K562 (cell line): ENCODE results near the gene PTCH2. TPM values are rescaled to one million over a fixed set of nuclear protein-coding genes. Genes with fewer than 3 reads are reported as not detected.

Experiments
- BACH1 ChIP-seq: fragments of 200-800 bp; sonication (Bioruptor generic); IDR thresholded peaks from 2 replicates; pipeline ENCODE4 v1.6.1; 2016; ENCODE audit warnings: missing genetic modification characterization, missing compliant biosample characterization
- BRCA1 ChIP-seq, 2 experiments: fragments of 450-650 bp in 1 of 2; sonication (generic) in 1 of 2; formaldehyde crosslinking in 1 of 2; IDR thresholded peaks; 2 replicates each; pipeline versions ENCODE4 v1.5.0 to v1.6.1; 2017 to 2020; ENCODE audit warnings: mild to moderate bottlenecking in 1 of 2, missing genetic modification reagents in 1 of 2
- CREM ChIP-seq: IDR thresholded peaks from 2 replicates; pipeline ENCODE4 v1.6.1; 2014; ENCODE audit warnings: antibody characterized with exemption, low read depth
- NFIC ChIP-seq: fragments of 450-650 bp; IDR thresholded peaks from 2 replicates; pipeline ENCODE4 v1.6.1; 2017; ENCODE audit warnings: mild to moderate bottlenecking, inconsistent platforms
- NRF1 ChIP-seq, 2 experiments: fragments of 450-650 bp; IDR thresholded peaks in 1 of 2; conservative IDR thresholded peaks in 1 of 2; 2 replicates each; pipeline ENCODE4 v1.6.1; 2014; ENCODE audit warnings: mild to moderate bottlenecking in 2 of 2
- PHF8 ChIP-seq: fragments of 200-600 bp; sonication (generic); IDR thresholded peaks from 2 replicates; pipeline ENCODE4 v1.6.1; 2012; ENCODE audit warnings: mixed run types, mild to moderate bottlenecking, inconsistent platforms, low read length, moderate library complexity, borderline replicate concordance
- polyA plus RNA-seq, 8 experiments: library from polyadenylated mRNA; depleted of rRNA in 4 of 8; stranded (reverse) in 5 of 8; unstranded in 3 of 8; fragments of >200 nt; fragmentation: Nextera tagmentation in 2 of 8; fragmentation: Illumina TruSeq in 1 of 8; extraction: Ambion mirVana in 2 of 8; extraction: Trizol in 1 of 8; gene quantifications; 2 replicates each; pipeline versions ENCODE4 v1.2.1 to v1.2.3, GENCODE V29; 2011 to 2014; ENCODE audit warnings: inconsistent platforms in 1 of 8, missing spikeins in 1 of 8
- total RNA-seq, 7 experiments: library from RNA; depleted of rRNA in 6 of 7; stranded (reverse); fragments of >200 nt in 6 of 7; fragmentation: Illumina TruSeq in 2 of 7; extraction: Trizol in 2 of 7; gene quantifications; 2 replicates each; pipeline versions ENCODE4 v1.2.1 to v1.2.3, GENCODE V29; 2011 to 2021; ENCODE audit warnings: low replicate concordance in 1 of 7
- TF ChIP-seq, protein P1 (sequence below): fragments of 200-600 bp; sonication (generic); IDR thresholded peaks from one replicate; pipeline ENCODE4 v1.6.1; 2012; ENCODE audit warnings: mild to moderate bottlenecking, low read depth, low read length, inconsistent platforms
- TF ChIP-seq, protein P2 (sequence below), 3 experiments: fragments of 200-800 bp in 1 of 3; fragments of 250-450 bp in 1 of 3; fragments of 450-650 bp in 1 of 3; sonication (Bioruptor Pico) in 1 of 3; sonication (Bioruptor generic) in 1 of 3; formaldehyde crosslinking in 1 of 3; IDR thresholded peaks; 2 replicates each; pipeline versions ENCODE4 v1.6.1 to v1.8.0; 2016 to 2022; ENCODE audit warnings: mild to moderate bottlenecking in 2 of 3, missing genetic modification characterization in 2 of 3, missing compliant biosample characterization in 1 of 3, moderate library complexity in 1 of 3

PTCH2 gene
- total and polyA plus RNA-seq, 9 of the 15 experiments (the other 6 are each of a cell fraction or from before 2014, with no cell fraction given), result 0.15 to 27.3 (median 0.48) TPM; not detected in 1

DNA sequence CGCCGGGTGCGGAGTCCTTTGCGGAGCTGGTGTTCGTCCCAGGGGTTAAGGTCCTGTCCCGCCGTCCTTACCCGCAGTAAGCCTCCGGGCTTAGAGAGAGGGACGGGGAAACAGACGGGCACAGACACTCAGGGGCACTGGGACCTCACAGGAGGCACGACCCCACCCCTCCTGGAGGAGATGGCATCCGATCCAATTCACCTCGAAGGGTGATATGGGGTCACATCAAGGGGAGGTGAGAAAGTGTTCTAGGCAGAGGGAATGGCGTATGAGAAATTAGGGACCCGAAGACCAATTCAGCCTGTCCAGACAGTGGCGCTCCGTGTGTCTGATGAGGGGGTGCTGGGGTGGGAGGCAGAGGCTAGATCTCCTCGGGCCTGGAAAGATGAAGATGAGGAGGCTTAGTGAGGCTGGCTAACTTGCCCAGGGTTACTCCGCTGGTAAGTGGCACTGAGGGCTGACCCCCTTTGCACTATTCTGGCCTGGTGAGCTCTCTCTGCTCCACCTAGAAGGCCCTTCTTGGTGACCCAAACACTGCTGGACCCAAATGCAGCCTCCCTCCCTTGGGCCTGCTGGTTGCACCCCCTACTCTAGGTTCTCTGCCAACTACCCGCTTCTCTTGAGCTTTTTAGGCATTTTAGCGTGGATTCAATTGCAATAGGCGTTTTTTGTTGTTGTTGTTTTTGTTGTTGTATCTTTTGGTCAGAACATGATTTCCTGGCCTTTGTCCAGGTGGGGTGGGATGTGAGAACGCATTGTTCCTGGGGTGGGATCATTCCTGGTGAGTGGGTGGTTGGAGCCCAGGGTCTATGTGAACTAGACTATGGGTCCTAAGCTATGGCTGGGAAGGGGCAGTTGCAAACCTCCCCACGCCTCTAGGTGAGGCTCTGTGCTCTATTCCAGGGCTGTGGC is 22.5 kb downstream of the PTCH2 start (continued):
- TF ChIP-seq, protein P1, sequence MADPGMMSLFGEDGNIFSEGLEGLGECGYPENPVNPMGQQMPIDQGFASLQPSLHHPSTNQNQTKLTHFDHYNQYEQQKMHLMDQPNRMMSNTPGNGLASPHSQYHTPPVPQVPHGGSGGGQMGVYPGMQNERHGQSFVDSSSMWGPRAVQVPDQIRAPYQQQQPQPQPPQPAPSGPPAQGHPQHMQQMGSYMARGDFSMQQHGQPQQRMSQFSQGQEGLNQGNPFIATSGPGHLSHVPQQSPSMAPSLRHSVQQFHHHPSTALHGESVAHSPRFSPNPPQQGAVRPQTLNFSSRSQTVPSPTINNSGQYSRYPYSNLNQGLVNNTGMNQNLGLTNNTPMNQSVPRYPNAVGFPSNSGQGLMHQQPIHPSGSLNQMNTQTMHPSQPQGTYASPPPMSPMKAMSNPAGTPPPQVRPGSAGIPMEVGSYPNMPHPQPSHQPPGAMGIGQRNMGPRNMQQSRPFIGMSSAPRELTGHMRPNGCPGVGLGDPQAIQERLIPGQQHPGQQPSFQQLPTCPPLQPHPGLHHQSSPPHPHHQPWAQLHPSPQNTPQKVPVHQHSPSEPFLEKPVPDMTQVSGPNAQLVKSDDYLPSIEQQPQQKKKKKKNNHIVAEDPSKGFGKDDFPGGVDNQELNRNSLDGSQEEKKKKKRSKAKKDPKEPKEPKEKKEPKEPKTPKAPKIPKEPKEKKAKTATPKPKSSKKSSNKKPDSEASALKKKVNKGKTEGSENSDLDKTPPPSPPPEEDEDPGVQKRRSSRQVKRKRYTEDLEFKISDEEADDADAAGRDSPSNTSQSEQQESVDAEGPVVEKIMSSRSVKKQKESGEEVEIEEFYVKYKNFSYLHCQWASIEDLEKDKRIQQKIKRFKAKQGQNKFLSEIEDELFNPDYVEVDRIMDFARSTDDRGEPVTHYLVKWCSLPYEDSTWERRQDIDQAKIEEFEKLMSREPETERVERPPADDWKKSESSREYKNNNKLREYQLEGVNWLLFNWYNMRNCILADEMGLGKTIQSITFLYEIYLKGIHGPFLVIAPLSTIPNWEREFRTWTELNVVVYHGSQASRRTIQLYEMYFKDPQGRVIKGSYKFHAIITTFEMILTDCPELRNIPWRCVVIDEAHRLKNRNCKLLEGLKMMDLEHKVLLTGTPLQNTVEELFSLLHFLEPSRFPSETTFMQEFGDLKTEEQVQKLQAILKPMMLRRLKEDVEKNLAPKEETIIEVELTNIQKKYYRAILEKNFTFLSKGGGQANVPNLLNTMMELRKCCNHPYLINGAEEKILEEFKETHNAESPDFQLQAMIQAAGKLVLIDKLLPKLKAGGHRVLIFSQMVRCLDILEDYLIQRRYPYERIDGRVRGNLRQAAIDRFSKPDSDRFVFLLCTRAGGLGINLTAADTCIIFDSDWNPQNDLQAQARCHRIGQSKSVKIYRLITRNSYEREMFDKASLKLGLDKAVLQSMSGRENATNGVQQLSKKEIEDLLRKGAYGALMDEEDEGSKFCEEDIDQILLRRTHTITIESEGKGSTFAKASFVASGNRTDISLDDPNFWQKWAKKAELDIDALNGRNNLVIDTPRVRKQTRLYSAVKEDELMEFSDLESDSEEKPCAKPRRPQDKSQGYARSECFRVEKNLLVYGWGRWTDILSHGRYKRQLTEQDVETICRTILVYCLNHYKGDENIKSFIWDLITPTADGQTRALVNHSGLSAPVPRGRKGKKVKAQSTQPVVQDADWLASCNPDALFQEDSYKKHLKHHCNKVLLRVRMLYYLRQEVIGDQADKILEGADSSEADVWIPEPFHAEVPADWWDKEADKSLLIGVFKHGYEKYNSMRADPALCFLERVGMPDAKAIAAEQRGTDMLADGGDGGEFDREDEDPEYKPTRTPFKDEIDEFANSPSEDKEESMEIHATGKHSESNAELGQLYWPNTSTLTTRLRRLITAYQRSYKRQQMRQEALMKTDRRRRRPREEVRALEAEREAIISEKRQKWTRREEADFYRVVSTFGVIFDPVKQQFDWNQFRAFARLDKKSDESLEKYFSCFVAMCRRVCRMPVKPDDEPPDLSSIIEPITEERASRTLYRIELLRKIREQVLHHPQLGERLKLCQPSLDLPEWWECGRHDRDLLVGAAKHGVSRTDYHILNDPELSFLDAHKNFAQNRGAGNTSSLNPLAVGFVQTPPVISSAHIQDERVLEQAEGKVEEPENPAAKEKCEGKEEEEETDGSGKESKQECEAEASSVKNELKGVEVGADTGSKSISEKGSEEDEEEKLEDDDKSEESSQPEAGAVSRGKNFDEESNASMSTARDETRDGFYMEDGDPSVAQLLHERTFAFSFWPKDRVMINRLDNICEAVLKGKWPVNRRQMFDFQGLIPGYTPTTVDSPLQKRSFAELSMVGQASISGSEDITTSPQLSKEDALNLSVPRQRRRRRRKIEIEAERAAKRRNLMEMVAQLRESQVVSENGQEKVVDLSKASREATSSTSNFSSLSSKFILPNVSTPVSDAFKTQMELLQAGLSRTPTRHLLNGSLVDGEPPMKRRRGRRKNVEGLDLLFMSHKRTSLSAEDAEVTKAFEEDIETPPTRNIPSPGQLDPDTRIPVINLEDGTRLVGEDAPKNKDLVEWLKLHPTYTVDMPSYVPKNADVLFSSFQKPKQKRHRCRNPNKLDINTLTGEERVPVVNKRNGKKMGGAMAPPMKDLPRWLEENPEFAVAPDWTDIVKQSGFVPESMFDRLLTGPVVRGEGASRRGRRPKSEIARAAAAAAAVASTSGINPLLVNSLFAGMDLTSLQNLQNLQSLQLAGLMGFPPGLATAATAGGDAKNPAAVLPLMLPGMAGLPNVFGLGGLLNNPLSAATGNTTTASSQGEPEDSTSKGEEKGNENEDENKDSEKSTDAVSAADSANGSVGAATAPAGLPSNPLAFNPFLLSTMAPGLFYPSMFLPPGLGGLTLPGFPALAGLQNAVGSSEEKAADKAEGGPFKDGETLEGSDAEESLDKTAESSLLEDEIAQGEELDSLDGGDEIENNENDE, result no peak
- no peak for TF ChIP-seq BRCA1 (IDR thresholded peaks at IDR 0.05)
- 0 out of 2 replicates have a peak, but pooled peaks have one; percentile 56 for TF ChIP-seq BRCA1 (CRISPR knock-in tag; IDR thresholded peaks at IDR 0.05)
- peak; percentile 14 to 26; a peak in 1 of 4 replicates for TF ChIP-seq NRF1 (conservative IDR thresholded peaks at IDR 0.05 in 1 of 2, IDR thresholded peaks at IDR 0.05 in 1 of 2)
- peak; percentile 61 for TF ChIP-seq NFIC
- TF ChIP-seq BACH1 (tag), result no peak
- TF ChIP-seq PHF8, result peak; percentile 70; the same call in 1 of the 2 replicates
- no peak for TF ChIP-seq CREM
- TF ChIP-seq, protein P2, sequence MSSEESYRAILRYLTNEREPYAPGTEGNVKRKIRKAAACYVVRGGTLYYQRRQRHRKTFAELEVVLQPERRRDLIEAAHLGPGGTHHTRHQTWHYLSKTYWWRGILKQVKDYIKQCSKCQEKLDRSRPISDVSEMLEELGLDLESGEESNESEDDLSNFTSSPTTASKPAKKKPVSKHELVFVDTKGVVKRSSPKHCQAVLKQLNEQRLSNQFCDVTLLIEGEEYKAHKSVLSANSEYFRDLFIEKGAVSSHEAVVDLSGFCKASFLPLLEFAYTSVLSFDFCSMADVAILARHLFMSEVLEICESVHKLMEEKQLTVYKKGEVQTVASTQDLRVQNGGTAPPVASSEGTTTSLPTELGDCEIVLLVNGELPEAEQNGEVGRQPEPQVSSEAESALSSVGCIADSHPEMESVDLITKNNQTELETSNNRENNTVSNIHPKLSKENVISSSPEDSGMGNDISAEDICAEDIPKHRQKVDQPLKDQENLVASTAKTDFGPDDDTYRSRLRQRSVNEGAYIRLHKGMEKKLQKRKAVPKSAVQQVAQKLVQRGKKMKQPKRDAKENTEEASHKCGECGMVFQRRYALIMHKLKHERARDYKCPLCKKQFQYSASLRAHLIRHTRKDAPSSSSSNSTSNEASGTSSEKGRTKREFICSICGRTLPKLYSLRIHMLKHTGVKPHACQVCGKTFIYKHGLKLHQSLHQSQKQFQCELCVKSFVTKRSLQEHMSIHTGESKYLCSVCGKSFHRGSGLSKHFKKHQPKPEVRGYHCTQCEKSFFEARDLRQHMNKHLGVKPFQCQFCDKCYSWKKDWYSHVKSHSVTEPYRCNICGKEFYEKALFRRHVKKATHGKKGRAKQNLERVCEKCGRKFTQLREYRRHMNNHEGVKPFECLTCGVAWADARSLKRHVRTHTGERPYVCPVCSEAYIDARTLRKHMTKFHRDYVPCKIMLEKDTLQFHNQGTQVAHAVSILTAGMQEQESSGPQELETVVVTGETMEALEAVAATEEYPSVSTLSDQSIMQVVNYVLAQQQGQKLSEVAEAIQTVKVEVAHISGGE (CRISPR knock-in tag; IDR thresholded peaks at IDR 0.05), result 0 out of 6 replicates have a peak, but pooled peaks of 1 of the 3 experiments have one; percentile 17
